ENCODE results near the gene ZDHHC14. TPM values are rescaled to one million over a fixed set of nuclear protein-coding genes. Genes with fewer than 3 reads are reported as not detected.

The ZDHHC14 gene
- total and polyA plus RNA-seq, 2 of the 8 experiments (the other 6 are each of a cell fraction or from before 2014, with no cell fraction given): 2.9 to 5.3 TPM

- no peak for TF ChIP-seq GTF2F1 (IDR thresholded peaks at IDR 0.05; ENCODE audit: borderline replicate concordance, low read depth, low read length)
- TF ChIP-seq BCL11A (IDR thresholded peaks at IDR 0.05; ENCODE audit: low read depth in 2 of 2, low read length in 2 of 2): no peak
- TF ChIP-seq SP2 (IDR thresholded peaks at IDR 0.05; ENCODE audit: low read length): no peak
These were observed 100.3 kb downstream of the ZDHHC14 start (continued) for GRCh38 chr6:157481189-157481864.
